Body of pancreas (tissue), 4 donors: ENCODE data around the gene LGALS1. TPM values are rescaled to one million over a fixed set of nuclear protein-coding genes. Genes with fewer than 3 reads are reported as not detected.
A peak's percentile ranks its signal among the peaks of the same experiment; 100 is the strongest.

Experiments used
- ATAC-seq: fragments of 150-250 bp; one replicate; pipeline ENCODE4 v1.9.1; 2016
- DNase-seq, 4 donors: peaks; one replicate each; pipeline ENCODE4 v3.0.0-alpha.2; 2019
- H3K27ac ChIP-seq, 4 donors: fragments of 200-600 bp; sonication (generic); 1 replicate in 3 of 4; 2 replicates in 1 of 4; pipeline versions ENCODE4 v1.5.1 to v1.6.1; 2016 to 2019; ENCODE audit warnings: mild to moderate bottlenecking in 1 of 4, mixed read lengths in 1 of 4, moderate library complexity in 1 of 4
- H3K27me3 ChIP-seq, 2 donors: fragments of 200-600 bp; sonication (generic); one replicate each; pipeline ENCODE4 v1.6.0; 2016; ENCODE audit warnings: mild to moderate bottlenecking in 1 of 2
- H3K36me3 ChIP-seq, 2 donors: fragments of 200-600 bp; sonication (generic); replicated peaks in 1 of 2; 2 replicates each; pipeline ENCODE4 v1.5.1; 2016; ENCODE audit warnings: low read depth in 2 of 2; ENCODE audit not compliant: insufficient read depth in 1 of 2
- H3K4me1 ChIP-seq: fragments of 200-600 bp; sonication (generic); one replicate; pipeline ENCODE4 v1.6.0; 2016
- H3K4me3 ChIP-seq, 2 donors: fragments of 200-600 bp; sonication (generic); 1 replicate in 1 of 2; 2 replicates in 1 of 2; pipeline ENCODE4 v1.5.1; 2016 to 2019
- H3K9me3 ChIP-seq, 3 donors: fragments of 200-600 bp; sonication (generic); 1 replicate in 2 of 3; 2 replicates in 1 of 3; pipeline ENCODE4 v1.5.1; 2016
- CTCF ChIP-seq, 7 experiments: fragments of 450-650 bp in 4 of 7; fragments of 200-600 bp in 3 of 7; sonication (generic) in 3 of 7; IDR thresholded peaks; one replicate each; pipeline ENCODE4 v1.5.1; 2016 to 2019; ENCODE audit warnings: antibody characterized with exemption in 7 of 7
- POLR2A ChIP-seq, 3 donors: fragments of 450-650 bp; IDR thresholded peaks; one replicate each; pipeline ENCODE4 v1.6.1; 2016; ENCODE audit warnings: antibody characterized with exemption in 3 of 3, mild to moderate bottlenecking in 2 of 3
- WGBS, 2 donors: methylation state at CpG; one replicate each; pipeline ENCODE4 v1.1.5; 2017; 5-methylcytosine and 5-hydroxymethylcytosine counted together
- intact Hi-C: fragments of 100-400 bp; cut with DNase I; formaldehyde crosslinking; loops from one replicate; pipeline ENCODE4 v1.15.1; 2023
- total RNA-seq, 2 donors: library from RNA; depleted of rRNA; stranded (reverse); fragments of >200 nt; gene quantifications; one replicate each; pipeline ENCODE4 v1.1.0, GENCODE V29; 2016

Gene LGALS1
- total RNA-seq, 2 donors from 2014 or later: 90.3 to 325 TPM

GRCh38 chr22:37631448-37632173, 43.8 kb upstream of the LGALS1 start:
- TF ChIP-seq POLR2A (IDR thresholded peaks at IDR 0.05): no peak
- TF ChIP-seq CTCF (IDR thresholded peaks at IDR 0.05): no peak

GRCh38 chr22:37632174-37633088, 43.0 kb upstream of the LGALS1 start:
- H3K27ac ChIP-seq: peak overlapping the region in 2 of 4 donors; percentile 63 to 68
- no peak for TF ChIP-seq CTCF (IDR thresholded peaks at IDR 0.05)
- no peak for TF ChIP-seq POLR2A (IDR thresholded peaks at IDR 0.05)
- no peak overlapping the region for H3K4me3 ChIP-seq
- ATAC-seq (no peak), DNase-seq (no peak)
- intact Hi-C loops: no loop called here
- peaks cover 3 to 11% of the 10 kb centered on the region in 2 donors for H3K36me3 ChIP-seq
- 77 to 93% methylated on average over 5 to 11 of the region's 14 CpGs for WGBS, 2 donors
- H3K9me3 ChIP-seq: no peaks in the 10 kb centered on the region
- H3K4me1 ChIP-seq: peaks cover 13% of the 10 kb centered on the region
- H3K27me3 ChIP-seq: no peaks in the 10 kb centered on the region

More at GRCh38 chr22:37631448-37632173, 43.8 kb upstream of the LGALS1 start:
- Histone ChIP-seq H3K4me1 (peaks cover 13% of the 10 kb centered on the region), H3K9me3 (no peaks in the 10 kb centered on the region), H3K4me3 (no peak overlapping the region), H3K36me3 (peaks cover 3 to 11% of the 10 kb centered on the region in 2 donors), H3K27ac (no peak overlapping the region), H3K27me3 (no peaks in the 10 kb centered on the region)
- intact Hi-C loops: no loop called here
- WGBS, 2 donors: 91% methylated on average over 18 of the region's 19 CpGs; no CpG with 5 or more reads in 1 of the 2 donors
- ATAC-seq (no peak), DNase-seq (no peak)

GRCh38 chr22:37633089-37633624, 42.3 kb upstream of the LGALS1 start:
- intact Hi-C loops: no loop called here
- Histone ChIP-seq H3K4me3 (no peak overlapping the region), H3K36me3 (peaks cover 3 to 11% of the 10 kb centered on the region in 2 donors), H3K4me1 (peaks cover 13% of the 10 kb centered on the region), H3K27me3 (no peaks in the 10 kb centered on the region), H3K27ac (peak overlapping the region in 2 of 4 donors; percentile 63 to 68), H3K9me3 (no peaks in the 10 kb centered on the region)
- WGBS, 2 donors: 64 to 78% methylated on average over 7 to 11 of the region's 11 CpGs
- no peak for ATAC-seq
- TF ChIP-seq POLR2A (IDR thresholded peaks at IDR 0.05) (no peak), CTCF (IDR thresholded peaks at IDR 0.05) (no peak)
- no peak for DNase-seq

GRCh38 chr22:37633625-37634416, 41.6 kb upstream of the LGALS1 start:
- ATAC-seq (peak; percentile 54), DNase-seq (peak; percentile 50 to 83 (median 66))

More at GRCh38 chr22:37633625-37634416, 41.6 kb upstream of the LGALS1 start:
- intact Hi-C loops: no loop called here
- H3K36me3 ChIP-seq: peaks cover 3 to 11% of the 10 kb centered on the region in 2 donors
- 37 to 48% methylated on average over 3 to 18 of the region's 24 CpGs for WGBS, 2 donors
- no peaks in the 10 kb centered on the region for H3K9me3 ChIP-seq
- H3K27ac ChIP-seq: peak overlapping the region in 2 of 4 donors; percentile 63 to 68
- H3K27me3 ChIP-seq: no peaks in the 10 kb centered on the region
- H3K4me3 ChIP-seq: no peak overlapping the region
- peaks cover 14% of the 10 kb centered on the region for H3K4me1 ChIP-seq
- TF ChIP-seq POLR2A (IDR thresholded peaks at IDR 0.05) (peak in 1 of 3 donors; percentile 30), CTCF (IDR thresholded peaks at IDR 0.05) (peak in 1 of 7 experiments; percentile 8)
